NCI-H2171 (cell line): ENCODE data around the gene HS2ST1.

ENCODE experiments used
- DNase-seq: peaks from one replicate; lab custom pipeline; 2025; lab: John Stamatoyannopoulos, UW

Gene HS2ST1

DNA sequence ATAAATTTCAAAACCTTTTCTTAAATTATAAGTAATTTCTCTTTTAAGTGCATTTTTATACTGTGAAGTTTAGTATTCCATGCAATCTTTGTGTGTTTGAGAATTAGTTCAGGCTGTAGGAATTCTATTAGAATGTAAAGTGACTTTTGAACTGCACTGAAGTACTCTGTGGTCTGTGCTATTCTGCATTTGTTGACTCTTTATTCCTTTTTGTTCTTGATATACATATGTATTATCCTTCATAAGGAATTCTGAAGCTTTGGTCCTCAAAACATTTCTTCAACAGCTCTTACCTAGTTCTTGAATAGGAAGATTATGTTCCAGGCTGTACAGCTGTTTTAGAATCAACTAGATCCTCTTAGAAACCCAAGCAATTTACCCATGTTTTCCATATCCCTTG, 158.0 kb downstream of the HS2ST1 start:
- no peak for DNase-seq

GRCh38 chr1:87072904-87073303, 158.5 kb downstream of the HS2ST1 start:
- no peak for DNase-seq

DNA sequence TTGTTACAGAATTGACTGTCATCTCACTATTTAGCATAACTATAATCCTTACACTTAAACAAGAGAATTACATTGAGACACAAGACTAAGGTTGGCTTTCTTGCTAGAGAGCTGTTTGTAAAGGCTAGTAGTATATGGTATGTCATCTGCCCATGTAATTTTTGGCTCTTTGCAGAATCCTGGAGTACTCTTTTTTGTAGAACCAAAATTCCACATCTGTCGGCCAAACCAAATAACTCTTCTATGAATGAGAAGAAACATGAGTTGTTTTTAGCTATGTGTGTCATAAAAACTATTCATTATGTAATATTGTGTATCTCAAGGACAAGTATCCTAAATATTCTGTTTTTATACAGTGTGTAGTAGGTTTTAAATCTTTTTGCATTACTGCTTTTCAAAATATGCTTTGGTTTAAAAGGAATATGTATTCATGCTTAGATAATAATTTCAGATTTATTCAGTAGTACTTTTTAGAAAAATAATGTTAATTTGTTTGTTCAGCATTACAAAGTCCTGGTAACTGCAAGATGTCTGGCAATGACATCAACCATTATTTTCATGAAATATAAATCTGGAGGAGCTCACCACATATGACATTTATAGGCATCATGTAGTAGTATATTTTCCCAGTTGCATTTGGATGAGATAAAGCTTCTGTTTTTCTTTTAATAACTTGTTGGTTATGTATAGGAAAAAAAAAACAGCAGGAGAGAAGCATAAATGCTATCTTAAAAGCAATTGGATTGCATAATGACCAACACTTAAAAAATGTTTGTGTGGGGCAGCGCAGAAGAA, 159.8 kb downstream of the HS2ST1 start:
- no peak for DNase-seq

DNA sequence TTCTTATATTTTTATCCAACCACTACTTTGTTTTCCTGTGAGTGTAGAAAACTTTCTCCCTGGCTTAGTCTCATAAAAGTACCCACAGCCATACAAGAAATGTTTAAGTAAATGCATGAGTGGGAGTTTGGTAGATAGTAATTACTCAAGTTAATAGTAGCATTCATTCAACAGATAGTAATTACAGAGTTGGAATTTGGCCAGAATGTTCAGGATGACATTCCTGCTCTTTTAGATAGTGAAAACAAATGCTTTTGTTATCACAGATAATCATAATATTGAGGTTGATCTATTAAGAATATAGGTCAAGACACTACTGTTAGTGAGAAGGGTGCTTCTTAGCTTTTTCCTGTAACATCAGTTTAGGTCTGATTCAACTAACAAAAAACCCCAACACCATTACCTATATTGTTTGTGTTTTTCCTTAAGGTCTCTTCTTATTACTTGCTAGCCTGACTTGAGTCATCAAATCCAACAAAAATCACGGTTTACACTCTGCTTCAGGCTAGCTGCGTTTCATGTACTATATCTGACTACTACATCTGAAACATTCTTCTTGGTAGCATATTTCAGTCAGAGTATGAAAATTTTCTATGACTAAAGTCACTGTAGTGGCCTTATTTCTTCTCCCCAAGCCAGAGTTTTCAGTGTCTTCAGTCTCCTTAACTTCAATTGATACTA, 163.7 kb downstream of the HS2ST1 start:
- DNase-seq, result no peak

DNA sequence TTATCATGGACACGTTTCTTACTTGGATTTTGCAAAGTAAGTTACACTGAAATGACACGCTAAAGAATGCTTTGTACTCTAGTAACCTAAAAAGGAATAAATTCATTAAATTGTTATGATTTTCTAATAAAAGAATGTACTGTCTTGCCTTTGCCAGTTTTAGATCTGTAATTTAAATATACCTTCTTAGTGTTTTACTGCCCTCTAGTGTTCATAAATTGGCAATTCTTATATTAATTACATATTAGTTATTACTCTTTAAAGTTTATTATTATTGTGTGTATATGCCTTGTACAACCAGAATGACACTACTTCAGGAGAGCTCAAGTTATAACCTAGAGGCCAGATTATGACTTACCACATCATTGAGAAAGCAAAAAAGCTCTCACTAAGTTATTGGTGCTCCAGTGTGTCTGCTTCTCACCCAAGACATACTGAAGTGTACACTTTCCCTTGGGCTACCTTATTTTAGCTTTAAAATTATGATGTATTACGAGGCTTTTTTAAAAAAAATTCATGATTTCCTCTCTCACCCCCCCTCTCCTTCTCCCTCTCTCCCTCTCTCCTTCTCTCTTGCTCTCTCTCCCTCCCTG, 169.9 kb downstream of the HS2ST1 start:
- DNase-seq, result peak; percentile 35

GRCh38 chr1:87086120-87086519, 171.7 kb downstream of the HS2ST1 start:
- DNase-seq, result no peak

- no peak for DNase-seq
These were observed 174.8 kb downstream of the HS2ST1 start for GRCh38 chr1:87089070-87089736.

GRCh38 chr1:87089823-87090222, 175.4 kb downstream of the HS2ST1 start:
- DNase-seq, result no peak

- no peak for DNase-seq
These were observed 177.0 kb downstream of the HS2ST1 start for GRCh38 chr1:87091425-87091824.

DNA sequence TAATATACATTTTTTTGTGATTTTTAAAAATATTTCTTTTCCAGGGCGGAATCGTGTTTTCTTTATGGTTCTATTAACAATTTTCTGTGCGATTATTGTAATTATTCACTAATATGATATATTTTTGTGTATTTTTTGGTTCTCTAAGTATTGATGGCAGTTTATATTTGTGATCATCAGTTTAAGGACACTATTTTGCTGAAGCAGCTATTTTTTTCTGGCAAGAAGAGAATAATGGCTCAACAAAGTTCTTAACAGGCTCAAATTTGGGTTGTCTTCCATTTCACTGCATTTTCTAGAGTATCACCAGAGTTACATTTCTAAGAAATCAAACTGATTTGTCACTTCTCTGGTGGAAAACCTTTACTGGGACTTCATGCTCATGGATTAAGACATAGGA, 178.4 kb downstream of the HS2ST1 start:
- no peak for DNase-seq

GRCh38 chr1:87093286-87093685, 178.9 kb downstream of the HS2ST1 start:
- no peak for DNase-seq

DNA sequence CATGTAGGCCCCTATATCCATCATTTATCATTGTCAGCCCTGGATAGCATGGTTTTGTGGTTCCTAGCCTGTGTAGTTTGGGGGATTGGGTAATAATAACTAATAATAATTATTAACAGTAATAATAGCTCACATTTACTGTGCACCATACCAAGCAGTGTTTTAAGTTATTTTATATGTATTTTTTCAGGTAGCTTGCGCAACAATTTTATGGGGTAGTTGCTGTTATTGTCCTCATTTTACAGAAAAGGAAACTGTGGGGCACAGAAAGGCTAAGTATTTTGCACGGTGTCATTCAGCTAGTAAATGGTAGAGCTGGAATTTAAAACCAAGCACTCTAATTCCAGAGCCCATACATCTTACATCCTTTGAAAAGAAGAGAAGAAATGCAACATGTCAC, 179.8 kb downstream of the HS2ST1 start:
- DNase-seq, result no peak

- DNase-seq, result no peak
These were observed 185.8 kb downstream of the HS2ST1 start for GRCh38 chr1:87100271-87100670.

- no peak for DNase-seq
These were observed 188.6 kb downstream of the HS2ST1 start for GRCh38 chr1:87103074-87103473.

GRCh38 chr1:87104140-87104539, 189.7 kb downstream of the HS2ST1 start:
- DNase-seq, result no peak

DNA sequence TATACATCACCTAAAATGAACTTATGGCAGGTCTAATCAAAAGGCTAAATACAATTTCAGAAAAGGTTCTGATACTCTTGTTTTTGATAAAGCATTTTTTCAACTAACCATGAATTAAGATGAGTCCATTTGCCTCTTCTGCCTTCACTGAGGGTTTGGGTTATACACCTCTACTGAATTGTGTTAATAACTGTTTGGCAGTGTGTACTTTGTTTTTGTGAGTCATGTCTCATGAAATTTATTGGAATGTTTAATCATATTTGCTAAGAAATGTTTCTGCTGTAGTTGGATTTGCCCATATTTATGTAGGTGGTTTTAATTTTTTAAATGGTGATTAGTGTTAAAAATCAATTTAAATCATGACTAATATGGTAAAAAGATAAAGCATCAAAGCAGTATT, 190.5 kb downstream of the HS2ST1 start:
- DNase-seq, result no peak

DNA sequence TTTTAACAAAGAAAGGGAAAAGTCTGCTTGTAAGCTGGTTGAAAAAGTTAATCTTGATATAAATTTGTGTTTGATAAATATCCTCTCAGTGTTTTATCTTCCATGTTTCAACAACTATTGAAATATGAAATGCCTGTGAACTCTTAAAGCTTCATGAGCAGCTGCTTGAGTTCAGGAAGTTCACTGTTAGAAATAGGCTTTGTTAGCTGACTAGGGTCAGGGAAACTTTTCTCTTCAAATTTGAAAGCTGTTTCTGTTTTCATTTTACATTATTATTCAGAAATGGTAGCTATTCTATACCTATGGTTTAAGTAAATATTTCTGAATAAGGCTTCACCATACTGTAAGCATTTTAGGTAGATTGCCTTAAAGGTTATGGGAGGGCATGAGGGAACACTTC, 191.7 kb downstream of the HS2ST1 start:
- no peak for DNase-seq

DNA sequence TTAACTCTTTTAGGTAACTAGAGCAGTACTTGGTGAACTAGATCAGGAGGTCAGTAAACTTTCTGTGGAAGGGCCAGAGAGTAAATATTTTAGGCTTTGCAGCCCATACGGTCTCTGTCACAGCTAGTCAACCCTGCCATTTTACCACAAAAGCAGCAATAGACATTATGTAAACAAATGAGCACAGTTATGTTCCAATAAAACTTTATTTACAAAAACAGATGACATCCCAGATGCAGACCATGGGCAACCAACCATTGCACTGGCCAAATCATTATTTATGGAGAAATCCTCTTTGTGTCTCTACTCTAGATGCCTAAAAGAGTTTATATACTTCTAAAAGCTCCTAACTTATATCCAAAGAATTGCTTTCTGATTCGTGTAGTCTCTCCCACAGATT, 192.4 kb downstream of the HS2ST1 start:
- no peak for DNase-seq

DNA sequence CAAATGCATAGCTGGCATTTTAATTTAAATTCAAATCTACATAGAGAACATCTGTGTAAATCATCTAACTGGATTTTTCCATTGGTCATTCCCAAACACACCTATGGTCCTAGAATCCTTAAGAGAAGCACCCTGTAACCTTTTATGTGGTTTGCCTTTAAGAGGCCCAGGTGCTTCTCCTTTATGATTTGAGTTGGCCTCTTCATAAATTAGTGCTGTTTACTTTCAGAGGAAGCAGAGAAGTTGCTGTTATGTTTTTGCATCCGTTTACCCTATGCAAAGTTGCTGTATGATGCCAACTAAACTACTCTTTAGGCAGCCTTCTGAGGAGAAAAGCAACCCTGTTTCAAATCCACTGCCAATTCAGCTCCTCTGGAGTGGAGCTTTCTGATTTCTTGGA, 193.8 kb downstream of the HS2ST1 start:
- no peak for DNase-seq

GRCh38 chr1:87108814-87109411, 194.5 kb downstream of the HS2ST1 start:
- no peak for DNase-seq

DNA sequence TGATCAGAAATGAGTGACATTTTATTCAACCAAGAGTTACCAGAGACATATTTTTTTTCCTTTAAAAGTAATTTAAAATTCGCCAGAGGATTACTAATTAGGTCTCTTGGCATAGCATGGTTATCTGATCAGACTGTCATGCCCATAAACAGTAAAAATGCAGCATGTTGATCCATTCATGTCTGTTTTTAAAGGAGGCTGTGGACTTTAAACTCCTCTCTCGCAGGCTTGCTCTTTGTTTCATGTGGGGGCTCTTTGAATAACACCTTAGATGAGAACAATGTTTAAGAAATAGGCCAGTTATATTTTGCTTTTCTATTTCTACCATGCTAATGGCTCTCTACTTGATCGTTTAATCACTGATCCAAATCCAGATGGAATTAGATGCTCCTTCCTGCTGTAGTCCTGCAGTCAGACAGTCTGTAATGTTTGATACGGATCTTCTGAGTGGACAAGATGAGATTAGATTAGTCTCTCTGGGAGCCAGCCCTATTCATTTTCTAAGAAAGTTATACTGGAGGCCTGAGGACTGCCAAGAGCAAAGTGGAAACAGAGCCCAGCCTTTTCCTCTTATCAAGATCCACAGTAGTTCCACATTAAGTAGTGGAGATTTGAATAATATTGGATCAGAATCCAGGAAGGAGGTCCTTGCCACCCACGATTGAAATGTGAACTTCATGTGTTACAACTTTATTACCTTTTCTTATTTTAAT, 197.4 kb downstream of the HS2ST1 start:
- DNase-seq, result no peak

- DNase-seq, result no peak
These were observed 198.9 kb downstream of the HS2ST1 start for GRCh38 chr1:87113313-87113712.
